H9 (cell line): ENCODE measurements around the gene TOR4A. TPM values are rescaled to one million over a fixed set of nuclear protein-coding genes. Genes with fewer than 3 reads are reported as not detected.

ENCODE experiments used
- DNase-seq: peaks from one replicate; pipeline ENCODE4 v3.0.0-alpha.2; 2017
- H2AFZ ChIP-seq: one replicate; pipeline ENCODE4 v1.6.1; 2013; ENCODE audit warnings: mild to moderate bottlenecking, low read length, control low read depth, moderate library complexity
- H2AK5ac ChIP-seq: 2 replicates; pipeline ENCODE4 v1.6.1; 2013; ENCODE audit warnings: low read length, control low read depth, mixed read lengths; ENCODE audit not compliant: insufficient read length
- H2BK120ac ChIP-seq: one replicate; pipeline ENCODE4 v1.6.1; 2013; ENCODE audit warnings: low read depth, mild to moderate bottlenecking, low read length, control low read depth, inconsistent platforms; ENCODE audit not compliant: poor library complexity, severe bottlenecking
- H2BK12ac ChIP-seq: 2 replicates; pipeline ENCODE4 v1.6.1; 2013; ENCODE audit warnings: low read length, control low read depth, mixed read lengths, low read depth; ENCODE audit not compliant: insufficient read length
- H2BK15ac ChIP-seq: 2 replicates; pipeline ENCODE4 v1.6.1; 2013; ENCODE audit warnings: low read depth, low read length, control low read depth
- H2BK20ac ChIP-seq: one replicate; pipeline ENCODE4 v1.6.1; 2013; ENCODE audit warnings: low read depth, mild to moderate bottlenecking, low read length, control low read depth, inconsistent platforms; ENCODE audit not compliant: poor library complexity, severe bottlenecking
- H2BK5ac ChIP-seq: 2 replicates; pipeline ENCODE4 v1.6.1; 2013; ENCODE audit warnings: low read length, control low read depth, mixed read lengths; ENCODE audit not compliant: insufficient read length
- H3K14ac ChIP-seq: 2 replicates; pipeline ENCODE4 v1.6.1; 2013; ENCODE audit warnings: low read length, control low read depth; ENCODE audit not compliant: insufficient read depth
- H3K18ac ChIP-seq: 2 replicates; pipeline ENCODE4 v1.6.1; 2013; ENCODE audit warnings: low read depth, mild to moderate bottlenecking, mixed read lengths, low read length, control low read depth; ENCODE audit not compliant: insufficient read length
- H3K23ac ChIP-seq: 2 replicates; pipeline ENCODE4 v1.6.1; 2013; ENCODE audit warnings: low read length, control low read depth, mixed read lengths, low read depth; ENCODE audit not compliant: insufficient read length
- H3K23me2 ChIP-seq: 2 replicates; pipeline ENCODE4 v1.6.1; 2013; ENCODE audit warnings: low read depth, mild to moderate bottlenecking, mixed read lengths, low read length, control low read depth; ENCODE audit not compliant: insufficient read length, poor library complexity, severe bottlenecking
- H3K27ac ChIP-seq: 2 replicates; pipeline ENCODE4 v1.5.1; 2013; ENCODE audit warnings: low read length, control low read depth, mixed read lengths, low read depth; ENCODE audit not compliant: insufficient read length
- H3K27me3 ChIP-seq: 2 replicates; pipeline ENCODE4 v1.6.1; 2013; ENCODE audit warnings: low read length, control low read depth, inconsistent platforms; ENCODE audit not compliant: insufficient read depth
- H3K4ac ChIP-seq: 2 replicates; pipeline ENCODE4 v1.6.1; 2013; ENCODE audit warnings: low read depth, mild to moderate bottlenecking, control low read depth, inconsistent platforms, low read length, moderate library complexity
- H3K4me1 ChIP-seq: 2 replicates; pipeline ENCODE4 v1.6.1; 2013; ENCODE audit warnings: low read length, control low read depth, inconsistent platforms; ENCODE audit not compliant: insufficient read depth
- H3K4me2 ChIP-seq: 2 replicates; pipeline ENCODE4 v1.6.1; 2013; ENCODE audit warnings: low read length, control low read depth, mixed read lengths; ENCODE audit not compliant: insufficient read length, insufficient read depth
- H3K56ac ChIP-seq: 2 replicates; pipeline ENCODE4 v1.6.1; 2013; ENCODE audit warnings: low read depth, mild to moderate bottlenecking, mixed read lengths, low read length, control low read depth; ENCODE audit not compliant: insufficient read length
- H3K79me1 ChIP-seq: 2 replicates; pipeline ENCODE4 v1.6.1; 2013; ENCODE audit warnings: low read depth, mild to moderate bottlenecking, moderate library complexity, low read length, control low read depth, inconsistent platforms; ENCODE audit not compliant: insufficient read depth, poor library complexity, severe bottlenecking
- H3K79me2 ChIP-seq: 2 replicates; pipeline ENCODE4 v1.6.1; 2013; ENCODE audit warnings: low read length, control low read depth, inconsistent platforms; ENCODE audit not compliant: insufficient read depth
- H3K9ac ChIP-seq: 2 replicates; pipeline ENCODE4 v1.6.1; 2013; ENCODE audit warnings: low read length, control low read depth, mixed read lengths; ENCODE audit not compliant: insufficient read length; ENCODE audit errors: extremely low read depth
- H3K9me3 ChIP-seq: one replicate; pipeline ENCODE4 v1.6.1; 2013; ENCODE audit warnings: low read depth, low read length, inconsistent platforms; ENCODE audit not compliant: control insufficient read depth
- H3T11ph ChIP-seq: one replicate; pipeline ENCODE4 v1.6.1; 2013; ENCODE audit warnings: mild to moderate bottlenecking, low read length, control low read depth, inconsistent platforms
- H4K20me1 ChIP-seq: one replicate; pipeline ENCODE4 v1.6.1; 2013; ENCODE audit not compliant: control insufficient read depth, insufficient read length, insufficient read depth
- H4K5ac ChIP-seq: 2 replicates; pipeline ENCODE4 v1.6.1; 2013; ENCODE audit warnings: low read depth, mild to moderate bottlenecking, mixed read lengths, low read length, control low read depth; ENCODE audit not compliant: insufficient read length
- H4K8ac ChIP-seq: replicated peaks from 2 replicates; pipeline ENCODE4 v1.6.1; 2013; ENCODE audit warnings: low read length, control low read depth, mixed read lengths, low read depth; ENCODE audit not compliant: insufficient read length
- H4K91ac ChIP-seq: 2 replicates; pipeline ENCODE4 v1.6.1; 2013; ENCODE audit warnings: low read depth, mild to moderate bottlenecking, moderate library complexity, mixed read lengths, low read length, control low read depth; ENCODE audit not compliant: insufficient read length
- H3K27ac Mint-ChIP-seq, 3 experiments: 2 replicates in 2 of 3; 3 replicates in 1 of 3; pipeline ENCODE4 v1.8.0; 2020 to 2021; ENCODE audit warnings: mixed read lengths in 3 of 3, mild to moderate bottlenecking in 1 of 3, moderate library complexity in 1 of 3
- H3K27me3 Mint-ChIP-seq: 2 replicates; pipeline ENCODE4 v1.8.0; 2021; ENCODE audit warnings: low read depth, mild to moderate bottlenecking, moderate library complexity, mixed read lengths
- H3K36me3 Mint-ChIP-seq, 3 experiments: 2 replicates in 2 of 3; 3 replicates in 1 of 3; pipeline ENCODE4 v1.8.0; 2020 to 2021; ENCODE audit warnings: low read depth in 3 of 3, mixed read lengths in 3 of 3; ENCODE audit not compliant: insufficient read depth in 1 of 3
- H3K4me1 Mint-ChIP-seq, 2 experiments: 2 replicates each; pipeline ENCODE4 v1.8.0; 2020; ENCODE audit warnings: mixed read lengths in 2 of 2
- H3K4me3 Mint-ChIP-seq, 2 experiments: 2 replicates in 1 of 2; 3 replicates in 1 of 2; pipeline ENCODE4 v1.8.0; 2020 to 2021; ENCODE audit warnings: mild to moderate bottlenecking in 2 of 2, mixed read lengths in 2 of 2, moderate library complexity in 1 of 2
- H3K9me3 Mint-ChIP-seq, 2 experiments: 2 replicates in 1 of 2; 3 replicates in 1 of 2; pipeline ENCODE4 v1.8.0; 2020; ENCODE audit warnings: mild to moderate bottlenecking in 2 of 2, mixed read lengths in 2 of 2, moderate library complexity in 1 of 2
- CTCF ChIP-seq: fragments of 200-600 bp; sonication (generic); conservative IDR thresholded peaks from 3 replicates; pipeline ENCODE4 v1.8.0; 2021; ENCODE audit warnings: antibody characterized with exemption, mild to moderate bottlenecking
- WGBS: extraction: QIAGEN DNeasy Blood & Tissue Kit; methylation state at CpG from one replicate; pipeline ENCODE4 v1.1.7; 2013; ENCODE audit warnings: missing lambda C conversion rate, low lambda C conversion rate, mixed read lengths; ENCODE audit not compliant: insufficient read length; ENCODE audit errors: extremely low coverage; 5-methylcytosine and 5-hydroxymethylcytosine counted together
- total RNA-seq: library from RNA; stranded (reverse); gene quantifications from 2 replicates; pipeline ENCODE4 v1.2.1, GENCODE V29; 2021

Gene TOR4A
- total RNA-seq, 1 experiment from 2014 or later, result 6.2 TPM

- Histone ChIP-seq H4K5ac (no peak overlapping the region), H2BK12ac (no peak overlapping the region), H4K91ac (no peak overlapping the region), H3K56ac (no peak overlapping the region), H2BK120ac (no peak overlapping the region), H2BK15ac (no peak overlapping the region; the same call in 1 of the 2 replicates), H4K8ac (no peak overlapping the region), H3K79me2 (no peaks in the 10 kb centered on the region), H3K23ac (no peak overlapping the region), H2BK20ac (no peak overlapping the region), H3K9ac (no peak overlapping the region), H3K27ac (no peak overlapping the region), H3K14ac (peak overlapping the region; percentile 37; the same call in 1 of the 2 replicates), H3K27me3 (no peaks in the 10 kb centered on the region), H3K4me2 (peak overlapping the region; percentile 38), H3T11ph (no peak overlapping the region), H3K4ac (no peak overlapping the region), H3K9me3 (no peaks in the 10 kb centered on the region), H3K4me1 (no peaks in the 10 kb centered on the region), H4K20me1 (no peaks in the 10 kb centered on the region), H2BK5ac (no peak overlapping the region), H3K18ac (no peak overlapping the region), H2AFZ (no peak overlapping the region), H3K79me1 (no peaks in the 10 kb centered on the region), H2AK5ac (no peak overlapping the region), H3K23me2 (peaks cover 12% of the 10 kb centered on the region)
- Mint-ChIP-seq H3K27me3 (peaks cover 21% of the 10 kb centered on the region), H3K27ac (no peak overlapping the region), H3K4me3 (peak overlapping the region; percentile 58 to 77), H3K9me3 (no peaks in the 10 kb centered on the region; a peak in 2 of 5 replicates), H3K4me1 (peaks cover 7 to 10% of the 10 kb centered on the region in 2 experiments), H3K36me3 (peaks cover 0 to 1% (median 0%) of the 10 kb centered on the region in 3 experiments; a peak in 1 of 7 replicates)
- WGBS, result no CpG with 5 or more reads among the region's 39 CpGs
- peak; percentile 51 for DNase-seq
- TF ChIP-seq CTCF, result no peak
Observed at GRCh38 chr9:137281345-137282116, 4.0 kb downstream of the TOR4A start.
